Activated CD8-positive, alpha-beta T cell treated with anti-CD3 and anti-CD28 coated beads, Interleukin-2, amount 10 ng/mL, durations not matched to agents 7 days and 5 days (primary cell): ENCODE results near the gene CLDN12. TPM values are rescaled to one million over a fixed set of nuclear protein-coding genes. Genes with fewer than 3 reads are reported as not detected.
A peak's percentile ranks its signal among the peaks of the same experiment; 100 is the strongest.
"Not testable (repeated sequence)": the region's sequence is repeated elsewhere in the genome, so short reads cannot be mapped to it uniquely, and the experiment has no call there.

Experiments
- ATAC-seq: fragments of 150-1000 bp; cut with Tn5 transposase; one replicate; pipeline ENCODE4 v1.10.0; 2021; ENCODE audit warnings: moderate library complexity
- CTCF ChIA-PET: fragments of 350-600 bp; sonication (Branson Sonifier 250); formaldehyde crosslinking; loops from one replicate; lab custom pipeline; 2021; ENCODE audit warnings: antibody characterized with exemption; lab: Charles Lee
- POLR2A ChIA-PET: fragments of 350-600 bp; sonication (Branson Sonifier 250); formaldehyde crosslinking; loops from one replicate; lab custom pipeline; 2021; ENCODE audit warnings: antibody characterized with exemption; lab: Charles Lee
- DNase-seq: peaks from one replicate; pipeline ENCODE4 v3.0.0-alpha.2; 2020
- H3K27ac Mint-ChIP-seq: one replicate; pipeline ENCODE4 v1.8.0; 2021; ENCODE audit warnings: mild to moderate bottlenecking, mixed read lengths
- H3K27me3 Mint-ChIP-seq: one replicate; pipeline ENCODE4 v1.8.0; 2021; ENCODE audit warnings: low read depth, mixed read lengths
- H3K36me3 Mint-ChIP-seq: one replicate; pipeline ENCODE4 v1.8.0; 2021; ENCODE audit warnings: low read depth, mixed read lengths
- H3K4me1 Mint-ChIP-seq: one replicate; pipeline ENCODE4 v1.8.0; 2021; ENCODE audit warnings: low read depth, mixed read lengths
- H3K4me3 Mint-ChIP-seq: one replicate; pipeline ENCODE4 v1.8.0; 2021; ENCODE audit warnings: mild to moderate bottlenecking, mixed read lengths
- H3K9me3 Mint-ChIP-seq: one replicate; pipeline ENCODE4 v1.8.0; 2022; ENCODE audit warnings: mixed read lengths; ENCODE audit not compliant: insufficient read depth
- total RNA-seq, 2 experiments: library from RNA; stranded (reverse); gene quantifications; one replicate each; pipeline ENCODE4 v1.2.3, GENCODE V29; 2021

The CLDN12 gene
- total RNA-seq, 2 experiments from 2014 or later = 1.7 to 2.6 TPM

DNA sequence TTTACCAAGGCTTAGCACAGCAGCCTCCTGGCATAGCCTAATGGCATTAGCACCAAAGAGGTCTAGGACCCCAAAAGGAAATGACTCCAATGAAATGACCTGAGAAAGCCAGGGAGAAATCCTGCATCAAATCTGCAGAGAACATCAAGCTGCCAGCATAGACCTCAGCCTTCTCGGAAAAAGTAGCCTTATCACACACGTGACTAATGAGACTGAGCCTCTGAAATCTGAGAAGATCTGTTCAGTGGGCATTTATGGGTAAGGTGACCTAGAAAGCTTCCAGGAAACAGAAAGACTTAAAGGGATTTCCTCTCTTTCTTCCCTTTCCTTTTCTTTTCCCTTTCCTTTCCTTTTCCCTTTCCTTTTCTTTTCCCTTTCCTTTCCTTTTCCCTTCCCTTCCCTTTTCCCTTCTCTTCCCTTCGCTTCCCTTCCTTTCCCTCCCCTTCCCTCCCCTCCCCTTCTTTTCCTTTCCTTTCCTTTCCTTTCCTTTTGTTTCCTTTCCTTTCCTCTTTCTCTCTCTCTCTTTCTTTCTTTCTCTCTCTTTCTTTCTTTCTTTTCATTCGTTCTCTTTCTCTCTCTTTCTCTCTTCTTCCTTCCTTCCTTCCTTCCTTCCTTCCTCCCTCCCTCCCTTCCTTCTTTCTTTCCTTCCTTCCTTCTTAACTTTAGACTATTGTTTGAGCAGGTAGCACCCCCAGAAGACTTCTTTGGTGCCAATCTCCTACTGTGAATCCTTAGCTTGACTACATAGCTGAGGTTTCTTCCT lies 43.1 kb downstream of the CLDN12 start:
- POLR2A ChIA-PET = no interaction called here
- no peaks in the 10 kb centered on the region for H3K4me1 Mint-ChIP-seq
- no peak overlapping the region for H3K4me3 Mint-ChIP-seq
- H3K36me3 Mint-ChIP-seq = no peaks in the 10 kb centered on the region
- H3K27ac Mint-ChIP-seq = no peak overlapping the region
- CTCF ChIA-PET = interaction anchor here (0.6 to 1.0 kb wide), 2 partner anchors 9 to 276 kb away, joined by 3 to 7 read pairs; no protein-coding TSS in a partner anchor
- ATAC-seq (no peak), DNase-seq (no peak)
- H3K27me3 Mint-ChIP-seq = peaks cover 15% of the 10 kb centered on the region
- no peaks in the 10 kb centered on the region for H3K9me3 Mint-ChIP-seq

DNA sequence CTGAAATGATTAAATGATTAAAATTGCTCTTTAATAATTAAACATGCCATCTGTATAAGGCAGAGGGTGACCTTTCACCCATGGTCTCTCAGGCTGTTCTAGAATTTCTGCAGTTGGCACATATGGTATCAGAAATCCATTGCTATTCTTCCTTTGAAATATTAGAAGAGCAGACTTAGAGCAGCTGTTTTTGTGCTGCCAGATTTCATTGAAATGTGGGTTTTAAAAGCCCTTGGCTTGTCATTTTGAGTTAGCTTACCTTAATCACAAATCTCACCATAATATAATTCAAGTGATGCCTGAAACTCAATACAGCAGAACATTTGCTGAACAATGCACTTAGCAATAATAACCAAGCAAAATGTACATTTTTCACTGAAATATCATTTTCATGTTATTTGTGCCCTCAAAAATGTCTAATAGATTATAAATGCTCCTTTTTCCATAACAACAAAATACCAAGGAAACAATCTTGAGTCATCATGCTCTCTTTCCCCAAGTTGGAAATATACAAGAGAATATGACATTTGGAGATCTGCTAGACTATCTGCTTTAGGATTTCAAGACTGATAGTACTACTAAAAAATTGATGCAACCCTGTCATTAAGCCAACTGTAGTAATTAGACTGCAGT lies 50.1 kb downstream of the CLDN12 start:
- Mint-ChIP-seq H3K4me1 (peaks cover 6% of the 10 kb centered on the region), H3K27ac (no peak overlapping the region), H3K4me3 (no peak overlapping the region), H3K27me3 (peaks cover 22% of the 10 kb centered on the region), H3K36me3 (no peaks in the 10 kb centered on the region), H3K9me3 (no peaks in the 10 kb centered on the region)
- CTCF ChIA-PET = no interaction called here
- ATAC-seq (no peak), DNase-seq (no peak)
- POLR2A ChIA-PET = no interaction called here

- Mint-ChIP-seq H3K9me3 (no peaks in the 10 kb centered on the region), H3K27ac (no peak overlapping the region), H3K4me1 (peaks cover 6% of the 10 kb centered on the region), H3K27me3 (peaks cover 22% of the 10 kb centered on the region), H3K36me3 (no peaks in the 10 kb centered on the region), H3K4me3 (no peak overlapping the region)
- ATAC-seq (no peak), DNase-seq (no peak)
- POLR2A ChIA-PET = no interaction called here
- CTCF ChIA-PET = no interaction called here
These were observed 50.7 kb downstream of the CLDN12 start for GRCh38 chr7:90453931-90454330.

DNA sequence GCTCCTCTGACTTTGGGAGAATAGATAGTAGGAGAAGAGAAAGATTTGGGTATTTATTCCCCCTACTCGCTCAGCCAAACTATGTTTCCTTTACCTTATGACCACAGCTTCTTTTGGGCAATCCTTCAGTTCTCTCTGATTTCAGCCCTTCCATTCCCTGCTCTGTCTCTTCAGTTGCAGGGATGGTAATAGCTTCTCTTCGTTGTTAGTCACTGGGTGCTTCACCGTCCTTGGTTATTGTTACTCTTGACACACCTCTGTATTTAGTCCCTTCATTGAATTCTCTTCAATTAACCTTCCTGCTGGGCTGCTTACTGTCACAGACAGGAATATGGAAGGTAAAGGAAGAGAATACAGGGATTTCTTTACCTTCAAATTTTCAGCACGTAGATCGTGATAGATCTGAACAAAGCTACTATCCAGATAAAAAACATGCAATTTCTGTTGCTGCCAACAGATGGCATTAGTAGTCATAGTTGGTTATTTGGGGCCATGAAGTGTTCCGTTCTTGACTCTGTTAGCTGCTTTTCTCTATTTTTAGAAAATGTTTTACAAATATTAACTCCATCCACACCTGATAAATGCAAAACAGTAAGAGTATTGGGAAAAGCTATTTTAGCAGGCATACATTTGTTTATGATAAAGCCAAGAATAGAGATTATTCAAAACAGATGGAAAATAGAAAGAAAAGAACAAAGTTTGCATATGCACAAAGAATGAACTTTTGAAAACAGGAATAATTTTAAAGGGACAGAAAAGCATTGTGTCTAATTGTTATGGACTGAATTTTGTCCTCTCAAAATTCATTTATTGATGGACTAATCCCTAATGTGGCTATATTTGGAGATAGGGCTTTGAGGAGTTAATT lies 52.1 kb downstream of the CLDN12 start:
- CTCF ChIA-PET = interaction anchor here (0.7 to 1.6 kb wide), 17 partner anchors 9 to 582 kb away, joined by 3 to 9 read pairs (median 4); no protein-coding TSS in a partner anchor
- H3K27ac Mint-ChIP-seq = no peak overlapping the region
- DNase-seq = peak; percentile 26
- ATAC-seq = peak; percentile 55
- no peaks in the 10 kb centered on the region for H3K36me3 Mint-ChIP-seq
- POLR2A ChIA-PET = no interaction called here
- no peaks in the 10 kb centered on the region for H3K9me3 Mint-ChIP-seq
- H3K27me3 Mint-ChIP-seq = peaks cover 14% of the 10 kb centered on the region
- H3K4me1 Mint-ChIP-seq = peaks cover 6% of the 10 kb centered on the region
- H3K4me3 Mint-ChIP-seq = no peak overlapping the region

DNA sequence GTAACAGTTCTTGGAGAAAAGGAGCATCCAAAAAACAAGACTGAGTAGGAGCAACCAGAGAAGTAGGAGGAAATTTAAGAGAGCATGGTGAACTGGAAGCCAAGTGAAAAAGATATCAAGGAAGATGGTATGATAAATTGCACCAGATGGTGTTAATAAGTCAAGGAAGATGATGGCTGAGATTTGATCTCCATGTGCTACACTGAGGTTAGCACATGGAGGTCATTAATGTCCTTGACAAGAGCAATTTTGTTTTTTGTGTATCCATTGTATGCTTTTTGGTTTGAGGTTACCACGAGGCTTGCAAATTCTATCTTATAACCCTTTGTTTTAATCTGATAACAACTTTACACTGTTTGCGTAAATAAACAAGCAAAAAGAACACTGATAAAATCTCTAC lies 54.8 kb downstream of the CLDN12 start:
- ChIA-PET CTCF (no interaction called here), POLR2A (no interaction called here)
- Mint-ChIP-seq H3K4me1 (peaks cover 8% of the 10 kb centered on the region), H3K36me3 (no peaks in the 10 kb centered on the region), H3K4me3 (no peak overlapping the region), H3K9me3 (no peaks in the 10 kb centered on the region), H3K27ac (no peak overlapping the region), H3K27me3 (peaks cover 4% of the 10 kb centered on the region)
- DNase-seq (no peak), ATAC-seq (no peak)

DNA sequence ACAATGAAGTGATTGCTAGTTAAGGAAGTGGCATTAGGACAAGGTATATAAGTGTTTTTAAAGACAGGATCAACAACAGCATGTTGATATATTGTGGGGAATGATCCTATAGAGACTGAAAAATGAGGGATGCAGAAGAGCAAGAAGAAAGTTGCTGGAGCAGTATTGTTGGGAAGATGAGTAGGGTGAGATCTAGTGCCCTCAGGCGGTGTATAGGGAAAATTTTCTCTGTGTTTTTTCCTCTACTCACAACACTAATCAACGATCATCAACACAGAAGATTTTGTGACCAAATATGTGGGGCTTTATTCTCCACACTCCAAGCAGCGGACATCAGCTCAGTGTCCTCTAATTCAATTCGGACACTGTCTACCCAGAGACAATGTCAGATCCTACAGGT lies 56.6 kb downstream of the CLDN12 start:
- no peak overlapping the region for H3K27ac Mint-ChIP-seq
- peaks cover 15% of the 10 kb centered on the region for H3K4me1 Mint-ChIP-seq
- POLR2A ChIA-PET = no interaction called here
- DNase-seq = no peak
- ATAC-seq = no peak
- CTCF ChIA-PET = no interaction called here
- peaks cover 8% of the 10 kb centered on the region for H3K36me3 Mint-ChIP-seq
- H3K4me3 Mint-ChIP-seq = no peak overlapping the region
- H3K9me3 Mint-ChIP-seq = peaks cover 7% of the 10 kb centered on the region
- no peaks in the 10 kb centered on the region for H3K27me3 Mint-ChIP-seq

DNA sequence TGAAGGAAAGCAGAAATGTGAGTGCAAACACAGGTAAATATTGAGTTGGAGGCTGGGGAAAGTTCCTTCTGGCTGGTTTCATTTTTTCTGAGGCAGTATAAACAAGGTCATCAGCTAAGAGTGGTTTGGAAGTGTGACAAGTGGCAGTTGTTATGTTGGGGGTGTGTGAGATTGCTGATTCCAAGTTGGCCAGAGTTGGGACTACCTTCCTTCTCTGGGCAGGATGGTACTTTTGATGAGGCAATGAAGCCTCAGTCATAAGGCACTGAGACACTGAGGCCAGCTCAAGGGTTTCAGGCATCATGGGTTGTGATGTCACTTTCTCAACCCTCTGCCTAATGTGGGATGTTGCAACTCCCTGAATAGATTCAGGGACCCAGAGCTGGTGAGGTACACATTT lies 58.0 kb downstream of the CLDN12 start:
- no peaks in the 10 kb centered on the region for H3K27me3 Mint-ChIP-seq
- no peak overlapping the region for H3K4me3 Mint-ChIP-seq
- H3K4me1 Mint-ChIP-seq = peaks cover 10% of the 10 kb centered on the region
- H3K36me3 Mint-ChIP-seq = peaks cover 8% of the 10 kb centered on the region
- no peak for DNase-seq
- no peak overlapping the region for H3K27ac Mint-ChIP-seq
- CTCF ChIA-PET = no interaction called here
- H3K9me3 Mint-ChIP-seq = peaks cover 7% of the 10 kb centered on the region
- ATAC-seq = no peak
- POLR2A ChIA-PET = no interaction called here

- Mint-ChIP-seq H3K27ac (peak overlapping the region; percentile 53), H3K4me3 (peak overlapping the region; percentile 31)
- POLR2A ChIA-PET, H3K4me1 Mint-ChIP-seq, H3K36me3 Mint-ChIP-seq, H3K27me3 Mint-ChIP-seq, H3K9me3 Mint-ChIP-seq, DNase-seq: not testable (repeated sequence)
- CTCF ChIA-PET = interaction anchor here (1.7 kb wide), 1 partner anchor 8 kb away, joined by 4 read pairs; no protein-coding TSS in a partner anchor
- ATAC-seq = peak; percentile 76
These were observed 59.9 kb downstream of the CLDN12 start for GRCh38 chr7:90463151-90463628.

Other genes with a start within 250 kb of the CLDN12 start
- gene STEAP1, start 249.0 kb upstream of the CLDN12 start, total RNA-seq = not detected
- gene STEAP2, start 191.7 kb upstream of the CLDN12 start, total RNA-seq = not detected
- under 1 TPM in 1 of 2 experiments, not detected in 1; 0.65 TPM for gene CFAP69, start 158.3 kb upstream of the CLDN12 start, total RNA-seq
- not detected for gene FAM237B, start 82.2 kb upstream of the CLDN12 start, total RNA-seq
- 10 to 100 TPM; 22.5 to 23.1 TPM for gene GTPBP10, start 56.7 kb upstream of the CLDN12 start, total RNA-seq
- not detected for gene PTTG1IP2, start 66.2 kb downstream of the CLDN12 start, total RNA-seq
- not detected for gene CDK14, start 192.9 kb downstream of the CLDN12 start, total RNA-seq